Nephron progenitor cell (in vitro differentiated cells): ENCODE data around the gene SSH2.

Experiments used
- DNase-seq: peaks from one replicate; pipeline ENCODE4 v3.0.0; 2021
- H3K27ac Mint-ChIP-seq: 2 replicates; pipeline ENCODE4 v1.8.0; 2021; ENCODE audit warnings: mild to moderate bottlenecking, moderate library complexity, mixed read lengths
- H3K27me3 Mint-ChIP-seq: 2 replicates; pipeline ENCODE4 v1.8.0; 2021; ENCODE audit warnings: mild to moderate bottlenecking, low read depth, mixed read lengths; ENCODE audit not compliant: poor library complexity
- H3K36me3 Mint-ChIP-seq: 2 replicates; pipeline ENCODE4 v1.8.0; 2021; ENCODE audit warnings: low read depth, mixed read lengths
- H3K4me1 Mint-ChIP-seq: 2 replicates; pipeline ENCODE4 v1.8.0; 2021; ENCODE audit warnings: mixed read lengths
- H3K4me3 Mint-ChIP-seq: 2 replicates; pipeline ENCODE4 v1.8.0; 2021; ENCODE audit warnings: mild to moderate bottlenecking, moderate library complexity, mixed read lengths
- H3K9me3 Mint-ChIP-seq: 2 replicates; pipeline ENCODE4 v1.8.0; 2021; ENCODE audit warnings: mild to moderate bottlenecking, moderate library complexity, mixed read lengths
- CTCF ChIP-seq: fragments of 200-600 bp; sonication (generic); IDR thresholded peaks from 2 replicates; pipeline ENCODE4 v1.5.0; 2021; ENCODE audit warnings: antibody characterized with exemption

The SSH2 gene

DNA sequence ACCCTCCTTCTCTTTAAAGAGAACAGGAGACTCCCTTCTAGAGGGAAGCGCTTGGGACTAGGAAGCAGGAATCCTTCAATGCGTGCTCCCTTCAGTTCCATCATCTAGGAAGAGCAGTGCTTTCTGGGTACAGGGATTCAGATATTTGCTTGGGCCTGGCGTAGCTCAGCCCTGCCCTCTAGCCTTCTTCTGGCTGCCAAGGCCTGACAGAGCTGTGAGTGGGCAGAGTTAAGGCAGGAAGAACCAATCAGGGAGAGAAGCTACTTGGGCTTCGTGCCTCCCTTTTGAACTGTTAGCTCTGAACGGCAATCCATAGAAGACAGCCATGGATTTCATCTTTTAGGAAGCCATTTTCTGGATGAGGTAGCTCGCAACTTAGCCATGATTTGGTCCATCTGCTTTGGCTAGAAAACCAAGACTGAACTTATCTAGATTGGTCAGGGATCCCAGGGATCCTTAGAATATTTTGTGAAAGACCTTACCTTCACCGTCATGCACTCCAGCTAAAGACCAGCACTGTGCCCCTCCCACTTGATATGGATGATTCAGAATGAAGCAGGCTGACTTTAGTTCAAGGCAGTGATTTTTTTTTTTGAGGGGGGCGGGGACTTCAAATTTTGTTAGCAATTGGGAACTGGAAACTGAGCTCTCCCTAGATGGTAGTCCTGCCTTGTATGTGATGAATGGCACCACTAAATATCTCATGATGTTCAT is 304.8 kb downstream of the SSH2 start:
- no peak for DNase-seq
- no peak for TF ChIP-seq CTCF
- no peak overlapping the region for H3K4me3 Mint-ChIP-seq
- no peaks in the 10 kb centered on the region for H3K36me3 Mint-ChIP-seq
- H3K27ac Mint-ChIP-seq, result no peak overlapping the region
- H3K9me3 Mint-ChIP-seq, result no peaks in the 10 kb centered on the region
- H3K27me3 Mint-ChIP-seq, result peaks cover 54% of the 10 kb centered on the region
- peaks cover 35% of the 10 kb centered on the region for H3K4me1 Mint-ChIP-seq

GRCh38 chr17:29624586-29624985 is 305.4 kb downstream of the SSH2 start:
- Mint-ChIP-seq H3K27me3 (peaks cover 60% of the 10 kb centered on the region), H3K27ac (no peak overlapping the region), H3K4me1 (peaks cover 36% of the 10 kb centered on the region), H3K9me3 (no peaks in the 10 kb centered on the region), H3K4me3 (no peak overlapping the region), H3K36me3 (no peaks in the 10 kb centered on the region)
- TF ChIP-seq CTCF, result no peak
- DNase-seq, result no peak

- Mint-ChIP-seq H3K4me3 (peak overlapping the region; percentile 81), H3K36me3 (no peaks in the 10 kb centered on the region), H3K27me3 (peaks cover 73% of the 10 kb centered on the region), H3K4me1 (peaks cover 45% of the 10 kb centered on the region), H3K9me3 (no peaks in the 10 kb centered on the region), H3K27ac (no peak overlapping the region)
- no peak for DNase-seq
- no peak for TF ChIP-seq CTCF
Observed at GRCh38 chr17:29623283-29623647, 306.8 kb downstream of the SSH2 start.

DNA sequence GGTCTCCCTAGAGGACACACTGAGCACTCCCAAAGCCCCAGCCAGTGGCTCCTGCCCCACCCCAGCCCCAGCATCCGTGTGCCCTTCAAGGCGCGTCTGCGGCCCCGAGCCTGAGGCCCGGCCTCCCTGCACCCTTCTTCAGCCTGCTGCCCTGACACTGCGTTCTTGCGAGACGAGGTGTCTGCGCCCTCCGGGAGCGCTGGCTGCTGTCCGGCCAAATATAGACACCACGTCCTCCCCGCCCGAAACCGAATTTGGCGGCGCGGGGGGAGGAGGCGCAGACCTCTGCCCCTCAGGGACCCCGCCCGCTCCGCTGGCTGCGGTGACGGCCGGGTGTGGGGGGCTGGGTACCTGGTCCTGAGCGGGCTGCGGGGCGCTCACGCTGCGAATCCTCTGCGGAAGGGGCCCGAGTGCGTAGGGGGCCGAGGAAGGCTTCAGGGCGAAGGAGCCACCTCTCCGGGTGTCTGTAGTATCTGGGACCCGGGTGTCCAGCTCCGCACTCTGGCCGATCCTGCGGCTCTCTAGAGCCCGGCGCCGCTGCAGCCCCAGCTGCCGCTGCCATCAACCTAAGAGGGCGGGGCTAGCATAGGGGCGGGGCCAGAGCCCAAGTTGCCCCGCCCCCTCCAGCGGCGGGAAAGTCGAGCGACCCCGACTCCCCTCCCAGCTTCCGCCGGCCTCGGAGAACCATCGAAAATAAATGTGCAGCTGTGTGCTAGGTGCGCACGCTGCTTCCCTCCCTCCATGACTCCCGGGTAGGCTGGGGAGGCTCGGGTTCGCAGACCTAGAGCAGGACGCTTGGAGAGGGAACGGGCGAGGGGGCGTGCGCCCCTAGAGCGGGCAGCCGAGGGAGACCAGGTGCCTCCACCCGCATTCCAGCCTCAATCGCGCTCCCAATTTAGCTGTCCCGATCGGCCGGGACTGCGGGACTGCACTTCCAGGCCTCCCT is 307.4 kb downstream of the SSH2 start, which contains the start of gene CORO6:
Gene CORO6, minus strand, starts transcription at position 576 of the 946 bp plus-strand sequence. CDS start 1,491 bp downstream, outside the sequence.
- no peak for TF ChIP-seq CTCF
- Mint-ChIP-seq H3K27me3 (peaks cover 80% of the 10 kb centered on the region), H3K27ac (no peak within 1 kb of the TSS), H3K9me3 (no peaks in the 10 kb centered on the region), H3K4me3 (peak within 1 kb of the TSS; percentile 81), H3K36me3 (no peaks in the 10 kb centered on the region), H3K4me1 (peaks cover 46% of the 10 kb centered on the region)
- DNase-seq, result peak; percentile 89

DNA sequence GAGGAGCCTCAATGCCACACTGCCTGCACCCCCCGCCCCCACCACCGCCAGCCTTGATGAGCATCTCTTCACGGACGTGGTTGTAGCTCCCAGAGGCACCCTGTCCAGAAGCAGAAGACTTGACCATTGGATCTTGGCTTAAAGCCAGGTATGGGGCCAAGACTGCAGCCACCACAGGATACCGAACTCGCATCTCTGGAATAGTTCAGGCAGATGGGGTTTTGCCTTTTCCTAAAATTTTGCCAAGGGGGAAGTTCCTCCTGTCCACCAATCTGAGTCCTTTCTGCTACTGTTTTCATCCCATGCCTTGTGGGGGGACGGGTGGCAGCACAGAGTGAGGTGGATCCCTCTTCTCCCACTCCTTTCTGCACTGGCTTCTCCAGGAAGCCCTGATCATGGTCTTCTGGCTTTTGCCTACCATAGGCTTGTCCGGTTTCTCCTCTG is 308.3 kb downstream of the SSH2 start:
- TF ChIP-seq CTCF, result no peak
- Mint-ChIP-seq H3K27me3 (peaks cover 87% of the 10 kb centered on the region), H3K36me3 (no peaks in the 10 kb centered on the region), H3K27ac (no peak overlapping the region), H3K4me1 (peaks cover 52% of the 10 kb centered on the region), H3K9me3 (no peaks in the 10 kb centered on the region), H3K4me3 (peak overlapping the region; percentile 81)
- no peak for DNase-seq
